Chondrocyte (in vitro differentiated cells): ENCODE measurements around the gene PJVK. TPM values are rescaled to one million over a fixed set of nuclear protein-coding genes. Genes with fewer than 3 reads are reported as not detected.

ENCODE experiments used
- DNase-seq: peaks from one replicate; pipeline ENCODE4 v3.0.0; 2021; ENCODE audit warnings: mixed read lengths, low spot score
- H3K27ac Mint-ChIP-seq: one replicate; pipeline ENCODE4 v1.8.0; 2021; ENCODE audit warnings: mild to moderate bottlenecking, moderate library complexity, mixed read lengths; ENCODE audit not compliant: unreplicated experiment
- H3K27me3 Mint-ChIP-seq: 2 replicates; pipeline ENCODE4 v1.8.0; 2021; ENCODE audit warnings: low read depth, mixed read lengths
- H3K36me3 Mint-ChIP-seq: 2 replicates; pipeline ENCODE4 v1.8.0; 2021; ENCODE audit warnings: low read depth, mixed read lengths
- H3K4me1 Mint-ChIP-seq: 2 replicates; pipeline ENCODE4 v1.8.0; 2021; ENCODE audit warnings: low read depth, mild to moderate bottlenecking, mixed read lengths
- H3K4me3 Mint-ChIP-seq: one replicate; pipeline ENCODE4 v1.8.0; 2021; ENCODE audit warnings: mild to moderate bottlenecking, moderate library complexity, mixed read lengths; ENCODE audit not compliant: unreplicated experiment
- H3K9me3 Mint-ChIP-seq: 2 replicates; pipeline ENCODE4 v1.8.0; 2021; ENCODE audit warnings: low read depth, mixed read lengths
- CTCF ChIP-seq: fragments of 200-600 bp; sonication (generic); IDR thresholded peaks from 2 replicates; pipeline ENCODE4 v1.5.0; 2021; ENCODE audit warnings: antibody characterized with exemption, mild to moderate bottlenecking, moderate library complexity
- long read RNA-seq: library from polyadenylated mRNA; stranded (forward); transcript quantifications from one replicate; pipeline ENCODE4 v2.0.0, GENCODE V29; 2021
- total RNA-seq: library from RNA; stranded (reverse); gene quantifications from 3 replicates; pipeline ENCODE4 v1.2.1, GENCODE V29; 2021

Gene PJVK
- 3.7 to 6.6 TPM (median 4.2 TPM) in 3 replicates for total RNA-seq
- long read RNA-seq, partial matches to known transcripts, result 0 of 1 reads
- long read RNA-seq, other reads (novel, unspliced or antisense), result 1 of 1 reads

- no peaks in the 10 kb centered on the region for H3K9me3 Mint-ChIP-seq
- H3K4me3 Mint-ChIP-seq, result peak within 1 kb of the TSS; percentile 88
- H3K27ac Mint-ChIP-seq, result peak within 1 kb of the TSS; percentile 100
- peaks cover 11% of the 10 kb centered on the region for H3K36me3 Mint-ChIP-seq
- H3K27me3 Mint-ChIP-seq, result no peaks in the 10 kb centered on the region
- peak; percentile 99 for DNase-seq
- TF ChIP-seq CTCF, result peak; percentile 12
- peaks cover 32% of the 10 kb centered on the region for H3K4me1 Mint-ChIP-seq
These were observed at the start of gene PJVK, which contains the start of gene PRKRA for GRCh38 chr2:178450774-178451525. TSS of gene PJVK (plus strand) at chr2:178451378. CDS start at chr2:178453410, 2,032 bp downstream. TSS of gene PRKRA (minus strand) at chr2:178451175. CDS start at chr2:178451030, 145 bp downstream.

GRCh38 chr2:178401994-178402437 is 49.2 kb upstream of the PJVK start:
- no peaks in the 10 kb centered on the region for H3K36me3 Mint-ChIP-seq
- TF ChIP-seq CTCF, result no peak
- no peak for DNase-seq

GRCh38 chr2:178403671-178404306 is 47.4 kb upstream of the PJVK start:
- Mint-ChIP-seq H3K4me3 (no peak overlapping the region), H3K4me1 (peaks cover 8% of the 10 kb centered on the region), H3K27ac (no peak overlapping the region), H3K36me3 (no peaks in the 10 kb centered on the region), H3K27me3 (no peaks in the 10 kb centered on the region), H3K9me3 (no peaks in the 10 kb centered on the region)
- no peak for TF ChIP-seq CTCF
- no peak for DNase-seq

More at GRCh38 chr2:178401994-178402437, 49.2 kb upstream of the PJVK start:
- H3K4me3 Mint-ChIP-seq, result no peak overlapping the region
- peaks cover 8% of the 10 kb centered on the region for H3K4me1 Mint-ChIP-seq
- H3K27ac Mint-ChIP-seq, result no peak overlapping the region
- no peaks in the 10 kb centered on the region for H3K9me3 Mint-ChIP-seq
- no peaks in the 10 kb centered on the region for H3K27me3 Mint-ChIP-seq

- no peak for DNase-seq
- no peak overlapping the region for H3K4me3 Mint-ChIP-seq
- no peaks in the 10 kb centered on the region for H3K36me3 Mint-ChIP-seq
- no peaks in the 10 kb centered on the region for H3K27me3 Mint-ChIP-seq
- H3K9me3 Mint-ChIP-seq, result no peaks in the 10 kb centered on the region
- peaks cover 8% of the 10 kb centered on the region for H3K4me1 Mint-ChIP-seq
- no peak for TF ChIP-seq CTCF
- no peak overlapping the region for H3K27ac Mint-ChIP-seq
These were observed 46.8 kb upstream of the PJVK start for GRCh38 chr2:178404368-178404767.

- H3K36me3 Mint-ChIP-seq, result no peaks in the 10 kb centered on the region
- peaks cover 13% of the 10 kb centered on the region for H3K4me1 Mint-ChIP-seq
- no peaks in the 10 kb centered on the region for H3K27me3 Mint-ChIP-seq
These were observed 41.9 kb upstream of the PJVK start for GRCh38 chr2:178409261-178409660.

More at GRCh38 chr2:178409261-178409660, 41.9 kb upstream of the PJVK start:
- no peaks in the 10 kb centered on the region for H3K9me3 Mint-ChIP-seq
- H3K4me3 Mint-ChIP-seq, result no peak overlapping the region
- no peak for DNase-seq
- no peak overlapping the region for H3K27ac Mint-ChIP-seq
- no peak for TF ChIP-seq CTCF
